HG03280 (cell line): ENCODE results near the gene SPTLC3.

Experiments used
- ATAC-seq: cut with Tn5 transposase; IDR thresholded peaks from one replicate; pipeline ENCODE4 v1.9.1; 2021; ENCODE audit warnings: mild to moderate bottlenecking, moderate library complexity; ENCODE audit not compliant: unreplicated experiment

Gene SPTLC3

GRCh38 chr20:12984069-12984765 lies 24.6 kb upstream of the SPTLC3 start:
- no peak for ATAC-seq

DNA sequence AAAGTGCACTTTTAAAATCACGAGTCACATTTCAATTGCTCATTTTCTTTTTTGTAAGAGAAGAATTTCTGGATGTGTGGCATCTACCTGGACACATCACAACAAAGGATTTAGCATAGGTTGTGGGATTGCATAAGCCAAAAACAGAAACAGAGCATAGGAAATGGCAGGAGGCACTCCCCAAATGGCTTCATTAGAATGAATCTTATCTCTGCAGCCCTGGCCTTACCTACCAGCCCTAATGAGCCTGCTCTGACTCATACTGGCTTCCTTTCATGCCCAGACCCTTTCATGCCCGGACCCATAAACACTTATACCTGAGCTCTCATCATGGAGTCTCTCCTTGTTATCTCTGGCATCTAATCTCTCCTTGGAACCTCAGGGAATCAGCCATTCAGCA lies 23.9 kb upstream of the SPTLC3 start:
- ATAC-seq, result no peak

DNA sequence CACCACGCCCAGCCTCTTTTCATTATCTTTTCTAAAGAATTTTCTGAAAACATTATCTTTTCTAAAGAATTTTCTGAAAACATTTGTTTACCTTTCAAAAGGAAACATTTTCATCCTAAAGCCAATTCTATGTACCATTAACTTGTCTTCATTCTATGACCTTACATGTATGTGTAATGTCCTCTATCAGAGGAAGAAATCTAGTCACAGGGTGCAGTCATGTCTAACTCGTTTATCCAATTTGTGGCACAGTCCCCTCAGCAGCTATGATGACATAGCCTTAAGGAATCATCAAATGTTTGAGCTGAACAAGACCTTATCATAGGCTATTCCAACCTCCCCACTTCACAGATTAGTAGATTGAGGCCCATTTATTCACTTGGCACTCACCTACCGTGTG lies 21.5 kb upstream of the SPTLC3 start:
- ATAC-seq, result no peak

DNA sequence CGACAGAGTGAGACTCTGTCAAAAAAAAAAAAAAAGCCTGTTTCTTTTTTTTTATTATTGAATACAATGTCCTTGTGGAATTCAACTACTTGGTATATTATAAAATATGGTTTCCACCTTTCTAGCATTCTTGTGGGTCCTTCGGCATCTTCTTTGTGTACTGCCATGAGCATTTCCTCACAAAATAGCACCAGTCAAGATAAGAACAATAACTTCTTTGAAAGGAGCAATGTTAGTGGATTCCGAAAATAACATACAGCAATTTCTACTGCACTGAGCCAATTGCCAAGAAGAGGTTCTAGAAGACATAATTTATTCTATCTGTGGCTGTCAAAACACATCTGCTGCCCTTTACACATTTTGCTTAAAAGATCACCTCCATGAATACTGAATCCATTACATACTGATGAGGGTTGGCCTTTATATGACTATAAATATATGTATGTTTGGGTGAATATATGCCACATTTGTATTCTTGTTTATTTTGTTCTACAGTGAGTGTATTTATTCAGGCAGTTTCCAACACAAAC lies 19.1 kb upstream of the SPTLC3 start:
- ATAC-seq, result no peak

- no peak for ATAC-seq
These were observed 11.6 kb upstream of the SPTLC3 start for GRCh38 chr20:12997128-12997655.

GRCh38 chr20:12998046-12998445 lies 10.7 kb upstream of the SPTLC3 start:
- ATAC-seq, result no peak

DNA sequence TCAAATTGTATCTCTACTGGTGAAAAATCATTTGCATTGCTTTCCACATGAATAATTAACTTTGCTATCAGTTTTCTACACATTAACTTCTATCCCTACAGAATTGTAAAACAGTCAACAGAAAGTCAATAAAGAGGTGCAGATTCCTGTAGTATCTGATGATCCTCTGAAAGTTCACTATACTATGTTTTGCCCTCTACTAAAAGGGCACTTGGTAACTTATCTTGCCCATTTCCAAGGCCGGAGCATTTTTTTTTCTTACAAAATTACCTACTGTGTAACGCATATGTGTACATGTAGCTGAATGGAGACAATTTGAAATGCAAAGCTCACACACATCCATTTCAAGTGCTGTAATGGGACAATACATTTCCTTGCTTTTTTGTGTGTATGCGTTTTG lies 9.6 kb upstream of the SPTLC3 start:
- ATAC-seq, result no peak

- no peak for ATAC-seq
These were observed 6.5 kb upstream of the SPTLC3 start for GRCh38 chr20:13002251-13002650.

- no peak for ATAC-seq
These were observed 1.9 kb upstream of the SPTLC3 start for GRCh38 chr20:13006825-13007224.

DNA sequence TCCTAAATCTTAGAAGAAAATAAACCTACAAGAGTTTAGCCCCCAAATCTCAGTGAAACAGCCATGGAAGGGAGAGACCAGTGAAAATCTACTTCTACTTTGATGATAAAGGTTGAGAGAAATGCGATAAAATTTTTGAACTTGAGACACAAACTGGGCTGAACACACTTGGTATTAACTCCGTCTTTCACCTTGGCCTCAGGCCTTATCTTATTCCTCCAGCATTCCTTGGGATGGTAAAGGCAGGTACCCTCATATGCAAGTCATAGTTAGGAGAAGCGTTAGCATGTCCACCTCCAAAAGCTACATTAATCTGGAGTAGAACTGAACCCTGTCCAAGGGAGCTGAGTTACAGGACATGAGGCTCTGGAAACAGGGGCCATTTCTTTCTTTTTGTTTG lies 1.2 kb upstream of the SPTLC3 start:
- no peak for ATAC-seq

DNA sequence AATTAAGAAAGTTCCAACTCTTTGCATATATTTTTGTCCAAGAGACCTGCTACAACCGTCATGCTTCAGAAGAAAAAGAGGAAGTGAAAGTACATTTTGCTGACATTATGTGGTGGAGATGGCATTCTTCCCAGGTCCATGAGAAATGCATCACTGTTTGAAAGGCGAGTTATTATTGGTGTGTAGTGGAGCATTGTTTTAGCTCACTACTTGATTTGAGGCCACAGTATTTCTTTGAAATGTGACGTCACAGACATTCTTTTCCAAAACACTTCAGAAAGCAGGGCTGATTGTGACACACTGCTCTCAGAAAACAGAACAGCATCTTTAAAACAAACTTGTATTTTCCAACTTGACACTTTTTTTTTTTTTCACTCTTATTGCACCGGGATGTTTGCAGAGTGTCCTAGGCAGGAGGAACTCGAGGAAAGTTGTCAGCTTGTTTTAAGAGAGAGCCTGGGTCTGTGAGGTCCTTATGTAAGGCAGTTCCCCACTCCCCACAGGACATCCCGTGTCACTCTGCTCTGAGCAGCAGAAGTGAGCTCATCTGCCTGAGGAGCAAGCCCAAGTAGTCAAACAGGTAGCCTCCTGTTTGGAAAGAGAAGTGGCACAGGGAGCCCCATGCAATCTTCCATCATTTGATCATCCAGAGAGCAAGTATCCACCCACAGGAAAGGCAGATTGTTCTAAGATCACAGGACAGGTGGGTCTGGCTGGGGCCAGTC lies 1.1 kb downstream of the SPTLC3 start:
- ATAC-seq, result peak; percentile 89

GRCh38 chr20:13012886-13013285 lies 4.1 kb downstream of the SPTLC3 start:
- no peak for ATAC-seq

- ATAC-seq, result no peak
These were observed 4.6 kb downstream of the SPTLC3 start for GRCh38 chr20:13013411-13013810.

GRCh38 chr20:13017235-13017634 lies 8.5 kb downstream of the SPTLC3 start:
- ATAC-seq, result no peak

DNA sequence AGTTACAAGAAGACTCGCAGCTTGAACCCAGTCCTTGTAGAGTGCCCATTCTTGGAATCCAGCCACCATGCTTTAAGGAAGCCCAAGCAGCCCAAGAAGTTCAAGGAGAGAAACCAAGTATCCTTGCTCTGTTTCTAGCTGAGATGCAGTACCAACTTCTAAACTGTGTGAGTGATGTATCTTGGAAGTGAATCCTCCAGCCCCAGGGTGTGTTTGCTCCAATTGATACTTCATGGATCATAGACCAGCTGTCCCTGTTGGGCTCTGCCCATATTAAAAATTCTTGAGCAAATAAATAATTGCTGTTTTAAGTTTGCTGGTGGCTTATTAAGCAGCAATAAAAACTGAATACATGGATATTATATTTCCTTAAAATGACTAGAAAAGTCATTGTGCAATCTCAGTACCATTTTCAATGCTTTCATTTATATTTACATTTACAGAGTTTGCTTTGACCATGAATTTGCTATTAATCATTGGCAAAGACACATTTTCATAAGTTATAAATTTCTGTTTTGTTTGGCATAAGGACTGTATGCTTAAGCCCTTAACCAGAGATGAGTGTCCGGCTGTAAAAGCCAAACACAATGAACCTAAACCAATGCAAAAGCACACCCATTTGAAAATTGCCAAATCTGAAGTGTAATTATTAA lies 9.2 kb downstream of the SPTLC3 start:
- no peak for ATAC-seq

- ATAC-seq, result no peak
These were observed 12.6 kb downstream of the SPTLC3 start for GRCh38 chr20:13021205-13021970.

- no peak for ATAC-seq
These were observed 13.8 kb downstream of the SPTLC3 start for GRCh38 chr20:13022401-13023155.

GRCh38 chr20:13024596-13024995 lies 15.8 kb downstream of the SPTLC3 start:
- no peak for ATAC-seq

GRCh38 chr20:13025181-13025580 lies 16.4 kb downstream of the SPTLC3 start:
- ATAC-seq, result no peak

GRCh38 chr20:13028001-13028400 lies 19.2 kb downstream of the SPTLC3 start:
- ATAC-seq, result no peak
